Naive thymus-derived CD4-positive, alpha-beta T cell (primary cell): ENCODE measurements around the gene MRGPRF. TPM values are rescaled to one million over a fixed set of nuclear protein-coding genes. Genes with fewer than 3 reads are reported as not detected.
A peak's percentile ranks its signal among the peaks of the same experiment; 100 is the strongest.

Experiments used
- ATAC-seq: fragments of 150-1000 bp; cut with Tn5 transposase; 2 replicates; pipeline ENCODE4 v1.10.0; 2021; ENCODE audit warnings: mild to moderate bottlenecking, moderate library complexity
- CTCF ChIA-PET: fragments of 350-600 bp; sonication (Branson Sonifier 250); formaldehyde crosslinking; loops from one replicate; lab custom pipeline; 2021; ENCODE audit warnings: antibody characterized with exemption; lab: Charles Lee
- POLR2A ChIA-PET: fragments of 350-600 bp; sonication (Branson Sonifier 250); formaldehyde crosslinking; loops from one replicate; lab custom pipeline; 2021; ENCODE audit warnings: antibody characterized with exemption, inconsistent platforms; lab: Charles Lee
- DNase-seq, 9 donors: peaks; one replicate each; pipeline versions ENCODE4 v3.0.0 to v3.0.0-alpha.2; 2020 to 2022; ENCODE audit warnings: mixed read lengths in 1 of 9
- H3K27ac ChIP-seq: one replicate; pipeline ENCODE4 v1.7.0; 2013; ENCODE audit warnings: mild to moderate bottlenecking, low read depth, low read length, moderate library complexity
- H3K27me3 ChIP-seq, 2 donors: one replicate each; pipeline ENCODE4 v1.7.0; 2013; ENCODE audit warnings: low read length in 2 of 2, mild to moderate bottlenecking in 2 of 2, moderate library complexity in 2 of 2; ENCODE audit not compliant: control insufficient read depth in 2 of 2, insufficient read depth in 2 of 2
- H3K36me3 ChIP-seq, 3 experiments: 1 replicate in 2 of 3; 2 replicates in 1 of 3; pipeline ENCODE4 v1.7.0; 2013; ENCODE audit warnings: low read length in 3 of 3, mild to moderate bottlenecking in 3 of 3, moderate library complexity in 1 of 3; ENCODE audit not compliant: insufficient read depth in 3 of 3, control insufficient read depth in 2 of 3
- H3K4me1 ChIP-seq, 2 donors: one replicate each; pipeline ENCODE4 v1.7.0; 2013; ENCODE audit warnings: low read length in 2 of 2, mild to moderate bottlenecking in 2 of 2, moderate library complexity in 1 of 2; ENCODE audit not compliant: control insufficient read depth in 2 of 2, insufficient read depth in 2 of 2
- H3K4me3 ChIP-seq: 2 replicates; pipeline ENCODE4 v1.7.0; 2013; ENCODE audit warnings: mild to moderate bottlenecking, low read length
- H3K9me3 ChIP-seq, 3 experiments: 1 replicate in 2 of 3; 2 replicates in 1 of 3; pipeline ENCODE4 v1.7.0; 2013; ENCODE audit warnings: low read length in 3 of 3; ENCODE audit not compliant: control insufficient read depth in 2 of 3
- H3K27ac Mint-ChIP-seq, 9 donors: one replicate each; pipeline ENCODE4 v1.8.0; 2020 to 2022; ENCODE audit warnings: mixed read lengths in 9 of 9, mild to moderate bottlenecking in 8 of 9, moderate library complexity in 5 of 9, inconsistent platforms in 2 of 9
- H3K27me3 Mint-ChIP-seq, 5 donors: one replicate each; pipeline ENCODE4 v1.8.0; 2021 to 2022; ENCODE audit warnings: mixed read lengths in 5 of 5, mild to moderate bottlenecking in 1 of 5
- H3K36me3 Mint-ChIP-seq, 5 donors: one replicate each; pipeline ENCODE4 v1.8.0; 2020 to 2022; ENCODE audit warnings: mixed read lengths in 5 of 5, mild to moderate bottlenecking in 3 of 5, inconsistent platforms in 1 of 5
- H3K4me1 Mint-ChIP-seq, 7 donors: one replicate each; pipeline ENCODE4 v1.8.0; 2020 to 2022; ENCODE audit warnings: mixed read lengths in 7 of 7, mild to moderate bottlenecking in 3 of 7, inconsistent platforms in 1 of 7
- H3K4me3 Mint-ChIP-seq, 10 donors: one replicate each; pipeline ENCODE4 v1.8.0; 2020 to 2022; ENCODE audit warnings: mild to moderate bottlenecking in 10 of 10, mixed read lengths in 10 of 10, moderate library complexity in 6 of 10, inconsistent platforms in 2 of 10
- H3K9me3 Mint-ChIP-seq, 11 donors: one replicate each; pipeline ENCODE4 v1.8.0; 2020 to 2022; ENCODE audit warnings: mixed read lengths in 11 of 11, mild to moderate bottlenecking in 4 of 11, inconsistent platforms in 1 of 11, moderate library complexity in 1 of 11
- intact Hi-C, 2 donors: fragments of 100-400 bp; cut with micrococcal nuclease; formaldehyde crosslinking; loops; one replicate each; pipeline ENCODE4 v1.15.1; 2023
- polyA plus RNA-seq, 2 donors: library from polyadenylated mRNA; unstranded; fragments of 300-500 nt; fragmentation: Illumina TruSeq; gene quantifications; one replicate each; pipeline ENCODE4 v1.2.3, GENCODE V29; 2021
- total RNA-seq, 6 experiments: library from RNA in 5 of 6; stranded (reverse) in 5 of 6; gene quantifications; 1 replicate in 5 of 6; 2 replicates in 1 of 6; pipeline ENCODE4 v1.2.3 and lab custom pipeline; 2021 to 2026

The MRGPRF gene
- total and polyA plus RNA-seq, 7 experiments from 2014 or later = not detected

GRCh38 chr11:69053546-69054396 lies 40.7 kb upstream of the MRGPRF start:
- ATAC-seq (no peak), DNase-seq (no peak)
- Mint-ChIP-seq H3K27ac (peak overlapping the region in 1 of 9 donors; percentile 2), H3K4me3 (no peak overlapping the region), H3K27me3 (no peaks in the 10 kb centered on the region), H3K9me3 (no peaks in the 10 kb centered on the region), H3K36me3 (peaks cover 0 to 7% (median 0%) of the 10 kb centered on the region in 5 donors), H3K4me1 (peaks cover 8 to 36% (median 24%) of the 10 kb centered on the region in 7 donors)
- no peaks in the 10 kb centered on the region for H3K9me3 ChIP-seq
- H3K4me3 ChIP-seq = no peak overlapping the region
- H3K27me3 ChIP-seq = no peaks in the 10 kb centered on the region
- peaks cover 0 to 36% (median 0%) of the 10 kb centered on the region in 3 experiments for H3K36me3 ChIP-seq
- intact Hi-C loops = no loop called here
- H3K27ac ChIP-seq = no peak overlapping the region
- ChIA-PET CTCF (no interaction called here), POLR2A (no interaction called here)
- H3K4me1 ChIP-seq = peaks cover 9 to 12% of the 10 kb centered on the region in 2 donors

GRCh38 chr11:69053169-69053477 lies 40.1 kb upstream of the MRGPRF start:
- Histone ChIP-seq H3K4me1 (peaks cover 13 to 15% of the 10 kb centered on the region in 2 donors), H3K9me3 (no peaks in the 10 kb centered on the region), H3K27me3 (no peaks in the 10 kb centered on the region), H3K36me3 (peaks cover 0 to 34% (median 0%) of the 10 kb centered on the region in 3 experiments), H3K4me3 (no peak overlapping the region), H3K27ac (no peak overlapping the region)
- peaks cover 0 to 7% (median 0%) of the 10 kb centered on the region in 5 donors for H3K36me3 Mint-ChIP-seq
- peak overlapping the region in 1 of 9 donors; percentile 2 for H3K27ac Mint-ChIP-seq
- H3K27me3 Mint-ChIP-seq = no peaks in the 10 kb centered on the region
- DNase-seq (no peak), ATAC-seq (no peak)
- peaks cover 8 to 40% (median 24%) of the 10 kb centered on the region in 7 donors for H3K4me1 Mint-ChIP-seq
- ChIA-PET CTCF (interaction anchor here (0.6 kb wide), 1 partner anchor 1708 kb away, joined by 3 read pairs; no protein-coding TSS in a partner anchor), POLR2A (no interaction called here)
- no peak overlapping the region for H3K4me3 Mint-ChIP-seq
- intact Hi-C loops = no loop called here
- no peaks in the 10 kb centered on the region for H3K9me3 Mint-ChIP-seq

GRCh38 chr11:69052343-69053168 lies 39.5 kb upstream of the MRGPRF start:
- Mint-ChIP-seq H3K4me1 (peaks cover 8 to 43% (median 25%) of the 10 kb centered on the region in 7 donors), H3K4me3 (no peak overlapping the region), H3K27me3 (no peaks in the 10 kb centered on the region), H3K36me3 (peaks cover 0 to 7% (median 0%) of the 10 kb centered on the region in 5 donors), H3K27ac (peak overlapping the region in 3 of 9 donors; percentile 38 to 72 (median 54)), H3K9me3 (no peaks in the 10 kb centered on the region)
- POLR2A ChIA-PET = no interaction called here
- CTCF ChIA-PET = interaction anchor here (0.6 kb wide), 1 partner anchor 1708 kb away, joined by 3 read pairs; no protein-coding TSS in a partner anchor
- DNase-seq (no peak), ATAC-seq (no peak)
- no peaks in the 10 kb centered on the region for H3K9me3 ChIP-seq
- peaks cover 0 to 28% (median 0%) of the 10 kb centered on the region in 3 experiments for H3K36me3 ChIP-seq
- H3K4me1 ChIP-seq = peaks cover 16 to 18% of the 10 kb centered on the region in 2 donors
- intact Hi-C loops = no loop called here
- no peak overlapping the region for H3K4me3 ChIP-seq
- no peak overlapping the region for H3K27ac ChIP-seq
- H3K27me3 ChIP-seq = no peaks in the 10 kb centered on the region

- Mint-ChIP-seq H3K27me3 (peaks cover 0 to 5% (median 0%) of the 10 kb centered on the region in 5 donors), H3K4me3 (peak overlapping the region in 8 of 10 donors; percentile 9 to 84 (median 48)), H3K9me3 (no peaks in the 10 kb centered on the region), H3K4me1 (peaks cover 8 to 43% (median 25%) of the 10 kb centered on the region in 7 donors), H3K36me3 (peaks cover 0 to 7% (median 0%) of the 10 kb centered on the region in 5 donors), H3K27ac (peak overlapping the region; percentile 49 to 94 (median 86))
- intact Hi-C loops = no loop called here
- CTCF ChIA-PET = interaction anchor here (0.6 kb wide), 1 partner anchor 49 kb away, joined by 3 read pairs; no protein-coding TSS in a partner anchor
- Histone ChIP-seq H3K4me1 (peaks cover 16 to 18% of the 10 kb centered on the region in 2 donors), H3K4me3 (no peak overlapping the region), H3K27me3 (no peaks in the 10 kb centered on the region), H3K27ac (peak overlapping the region; percentile 33), H3K9me3 (no peaks in the 10 kb centered on the region), H3K36me3 (peaks cover 0 to 26% (median 0%) of the 10 kb centered on the region in 3 experiments)
- POLR2A ChIA-PET = no interaction called here
- DNase-seq = no peak
- no peak for ATAC-seq
These were observed 38.6 kb upstream of the MRGPRF start for GRCh38 chr11:69051381-69052342.

- POLR2A ChIA-PET = no interaction called here
- Histone ChIP-seq H3K27me3 (no peaks in the 10 kb centered on the region), H3K4me3 (no peak overlapping the region), H3K9me3 (no peaks in the 10 kb centered on the region), H3K36me3 (peaks cover 0 to 25% (median 0%) of the 10 kb centered on the region in 3 experiments), H3K27ac (peak overlapping the region; percentile 33), H3K4me1 (peaks cover 16 to 18% of the 10 kb centered on the region in 2 donors)
- Mint-ChIP-seq H3K27me3 (peaks cover 0 to 13% (median 0%) of the 10 kb centered on the region in 5 donors), H3K36me3 (peaks cover 0 to 4% (median 0%) of the 10 kb centered on the region in 5 donors), H3K9me3 (no peaks in the 10 kb centered on the region), H3K4me3 (peak overlapping the region; percentile 9 to 86 (median 80)), H3K27ac (peak overlapping the region in 8 of 9 donors; percentile 36 to 94 (median 86)), H3K4me1 (peaks cover 4 to 39% (median 24%) of the 10 kb centered on the region in 7 donors)
- no peak for ATAC-seq
- CTCF ChIA-PET = no interaction called here
- intact Hi-C loops = no loop called here
- no peak for DNase-seq
These were observed 37.7 kb upstream of the MRGPRF start for GRCh38 chr11:69050592-69051380.
